IMR-90 (cell line): Measurements from ENCODE around the gene ABCC9. TPM values are rescaled to one million over a fixed set of nuclear protein-coding genes. Genes with fewer than 3 reads are reported as not detected.
"Not testable (repeated sequence)": the region's sequence is repeated elsewhere in the genome, so short reads cannot be mapped to it uniquely, and the experiment has no call there.

Experiments used
- ATAC-seq: fragments of 200-7000 bp; cut with Tn5 transposase; 2 replicates; pipeline ENCODE4 v1.9.1; 2020; ENCODE audit warnings: low read depth, mild to moderate bottlenecking, moderate library complexity
- BruUV-seq: library from RNA; stranded (reverse); fragments of 400-500 nt; replicated peaks from 2 replicates; lab custom pipeline; 2021; lab: Mats Ljungman, UMichigan
- CTCF ChIA-PET: fragments of 300-600 bp; formaldehyde crosslinking; extraction: SDS; loops from one replicate; lab custom pipeline; 2021; ENCODE audit warnings: antibody characterized with exemption; lab: Yijun Ruan, JAX
- POLR2A ChIA-PET: fragments of 300-600 bp; sonication (Branson Sonifier 250); formaldehyde crosslinking; loops from one replicate; lab custom pipeline; 2022; ENCODE audit warnings: antibody characterized with exemption; ENCODE audit not compliant: unreplicated experiment; lab: Charles Lee
- DNase-seq: peaks from one replicate; pipeline ENCODE4 v3.0.0; 2013
- H2AFZ ChIP-seq: replicated peaks from 2 replicates; pipeline ENCODE3; 2013; ENCODE audit warnings: low read length, mild to moderate bottlenecking; ENCODE audit not compliant: poor library complexity
- H2AK5ac ChIP-seq: 2 replicates; pipeline ENCODE4 v1.6.1; 2013; ENCODE audit warnings: low read depth, low read length, inconsistent platforms
- H2AK9ac ChIP-seq: replicated peaks from 2 replicates; pipeline ENCODE3; 2013; ENCODE audit warnings: mild to moderate bottlenecking, low read depth, low read length, moderate library complexity; ENCODE audit not compliant: poor library complexity
- H2BK120ac ChIP-seq: 2 replicates; pipeline ENCODE4 v1.6.1; 2013; ENCODE audit warnings: low read depth, low read length, inconsistent platforms
- H2BK15ac ChIP-seq: 3 replicates; pipeline ENCODE4 v1.6.1; 2013; ENCODE audit warnings: low read depth, low read length, inconsistent platforms
- H2BK20ac ChIP-seq: 2 replicates; pipeline ENCODE4 v1.6.1; 2013; ENCODE audit warnings: low read depth, mild to moderate bottlenecking, inconsistent platforms, low read length, moderate library complexity
- H2BK5ac ChIP-seq: 2 replicates; pipeline ENCODE4 v1.6.1; 2013; ENCODE audit warnings: mild to moderate bottlenecking, low read depth, low read length, inconsistent platforms; ENCODE audit not compliant: poor library complexity, severe bottlenecking
- H3K14ac ChIP-seq: replicated peaks from 2 replicates; pipeline ENCODE4 v1.6.1; 2013; ENCODE audit warnings: low read depth, low read length, inconsistent platforms
- H3K18ac ChIP-seq: 2 replicates; pipeline ENCODE4 v1.6.1; 2013; ENCODE audit warnings: low read depth, low read length, control low read depth
- H3K23ac ChIP-seq: 2 replicates; pipeline ENCODE4 v1.6.1; 2013; ENCODE audit warnings: low read depth, low read length, inconsistent platforms
- H3K27ac ChIP-seq: 2 replicates; pipeline ENCODE4 v1.5.1; 2013; ENCODE audit warnings: mild to moderate bottlenecking, control low read depth, low read length; ENCODE audit not compliant: insufficient read depth
- H3K27me3 ChIP-seq: 2 replicates; pipeline ENCODE4 v1.6.1; 2013; ENCODE audit warnings: low read length; ENCODE audit not compliant: control insufficient read depth, insufficient read depth
- H3K36me3 ChIP-seq: 2 replicates; pipeline ENCODE4 v1.6.1; 2013; ENCODE audit warnings: low read length, mixed read lengths; ENCODE audit not compliant: control insufficient read depth, insufficient read depth
- H3K4ac ChIP-seq: 2 replicates; pipeline ENCODE4 v1.6.1; 2013; ENCODE audit warnings: low read depth, low read length, inconsistent platforms
- H3K4me1 ChIP-seq: 2 replicates; pipeline ENCODE4 v1.6.1; 2013; ENCODE audit warnings: low read length, mixed read lengths; ENCODE audit not compliant: control insufficient read depth, insufficient read depth
- H3K4me2 ChIP-seq: 2 replicates; pipeline ENCODE4 v1.6.1; 2013; ENCODE audit warnings: low read depth, mild to moderate bottlenecking, control low read depth, low read length, moderate library complexity
- H3K4me3 ChIP-seq: 2 replicates; pipeline ENCODE4 v1.5.1; 2013; ENCODE audit warnings: low read depth, mild to moderate bottlenecking, control low read depth, low read length, moderate library complexity; ENCODE audit not compliant: insufficient read depth
- H3K56ac ChIP-seq: 2 replicates; pipeline ENCODE4 v1.6.1; 2013; ENCODE audit warnings: low read length, inconsistent platforms; ENCODE audit not compliant: insufficient read depth; ENCODE audit errors: extremely low read depth
- H3K79me1 ChIP-seq, 2 experiments: 2 replicates each; pipeline ENCODE4 v1.6.1; 2013; ENCODE audit warnings: low read length in 2 of 2, inconsistent platforms in 1 of 2, low read depth in 1 of 2
- H3K9ac ChIP-seq: 2 replicates; pipeline ENCODE4 v1.6.1; 2013; ENCODE audit warnings: low read depth, low read length, control low read depth
- H3K9me1 ChIP-seq: 2 replicates; pipeline ENCODE4 v1.6.1; 2013; ENCODE audit warnings: low read length, inconsistent platforms; ENCODE audit not compliant: insufficient read depth
- H3K9me3 ChIP-seq: 2 replicates; pipeline ENCODE4 v1.6.1; 2013; ENCODE audit warnings: low read length; ENCODE audit not compliant: control insufficient read depth, insufficient read depth
- H4K20me1 ChIP-seq: 2 replicates; pipeline ENCODE4 v1.6.1; 2013; ENCODE audit warnings: low read length, inconsistent platforms; ENCODE audit not compliant: insufficient read depth
- H4K5ac ChIP-seq: 2 replicates; pipeline ENCODE4 v1.6.1; 2013; ENCODE audit warnings: mild to moderate bottlenecking, low read depth, low read length, control low read depth
- H4K8ac ChIP-seq, 2 experiments: 2 replicates each; pipeline ENCODE4 v1.6.1; 2013; ENCODE audit warnings: low read depth in 2 of 2, low read length in 2 of 2, control low read depth in 1 of 2, inconsistent platforms in 1 of 2
- H4K91ac ChIP-seq: 2 replicates; pipeline ENCODE4 v1.6.1; 2013; ENCODE audit warnings: low read depth, low read length, inconsistent platforms; ENCODE audit not compliant: insufficient read depth
- WGBS, 2 experiments: methylation state at CpG; one replicate each; pipeline versions ENCODE4 v1.1.5 to v1.1.7; 2013; ENCODE audit warnings: missing lambda C conversion rate in 2 of 2; ENCODE audit not compliant: insufficient read length in 1 of 2; ENCODE audit errors: extremely low coverage in 2 of 2; 5-methylcytosine and 5-hydroxymethylcytosine counted together
- dilution Hi-C: fragments of 300-500 bp; cut with HindIII; formaldehyde crosslinking; loops from one replicate; pipeline ENCODE4 v1.14.3; 2018; ENCODE audit warnings: low sequenced_read_pairs; ENCODE audit not compliant: unreplicated experiment
- in situ Hi-C: fragments of 300-500 bp; cut with MboI; formaldehyde crosslinking; loops from 3 replicates; pipeline ENCODE4 v1.14.3; 2019; ENCODE audit warnings: low sequenced_read_pairs, inconsistent platforms, mixed read lengths
- intact Hi-C: fragments of 100-400 bp; cut with micrococcal nuclease; formaldehyde crosslinking; loops from 2 replicates; pipeline ENCODE4 v1.10.0; 2022
- polyA plus RNA-seq, 3 experiments: library from polyadenylated mRNA; depleted of rRNA; stranded (reverse); fragments of >200 nt; gene quantifications; 2 replicates each; pipeline ENCODE4 v1.2.3, GENCODE V29; 2012; ENCODE audit warnings: low replicate concordance in 1 of 3
- total RNA-seq: library from RNA; depleted of rRNA; stranded (reverse); fragments of >200 nt; gene quantifications from 2 replicates; pipeline ENCODE4 v1.2.3, GENCODE V29; 2012

The ABCC9 gene
- total and polyA plus RNA-seq, 2 of the 4 experiments (the other 2 are of a cell fraction) = 1.2 to 6.6 TPM

GRCh38 chr12:21899532-21899931 is 41.7 kb downstream of the ABCC9 start:
- not testable (repeated sequence) for H2BK5ac ChIP-seq
- intact Hi-C loops = loop anchor here (1.0 kb wide), 1 partner anchor 11 kb away; no protein-coding TSS in a partner anchor

More at GRCh38 chr12:21899532-21899931, 41.7 kb downstream of the ABCC9 start:
- POLR2A ChIA-PET, H3K27me3 ChIP-seq, CTCF ChIA-PET, H4K8ac ChIP-seq, H3K36me3 ChIP-seq, H3K4me1 ChIP-seq, H3K27ac ChIP-seq, H3K9me1 ChIP-seq, H3K14ac ChIP-seq, H3K4me2 ChIP-seq, H2BK120ac ChIP-seq, H4K20me1 ChIP-seq, H3K79me1 ChIP-seq, H3K23ac ChIP-seq, H2BK15ac ChIP-seq, H4K5ac ChIP-seq, H2AFZ ChIP-seq, H3K9ac ChIP-seq, DNase-seq, H4K91ac ChIP-seq, H2AK9ac ChIP-seq, ATAC-seq, H2AK5ac ChIP-seq, H3K4ac ChIP-seq, dilution Hi-C loops, H3K4me3 ChIP-seq, H3K56ac ChIP-seq, BruUV-seq, H3K18ac ChIP-seq, H3K9me3 ChIP-seq, in situ Hi-C loops, H2BK20ac ChIP-seq: not testable (repeated sequence)
- WGBS, 2 experiments = no CpG with 5 or more reads among the region's 9 CpGs
